BE2C (cell line): ENCODE results near the gene HDAC4.

Experiments
- DNase-seq: peaks from one replicate; pipeline ENCODE4 v3.0.0-alpha.2; 2020
- H3K27me3 ChIP-seq: fragments of 250-450 bp; sonication (Bioruptor Pico); 2 replicates; pipeline ENCODE4 v1.5.1; 2020; ENCODE audit warnings: mild to moderate bottlenecking
- H3K36me3 ChIP-seq: fragments of 250-450 bp; sonication (Bioruptor Pico); 2 replicates; pipeline ENCODE4 v1.5.1; 2020; ENCODE audit warnings: mild to moderate bottlenecking
- H3K4me1 ChIP-seq: fragments of 250-450 bp; sonication (Bioruptor Pico); 2 replicates; pipeline ENCODE4 v1.5.1; 2020
- H3K4me3 ChIP-seq: 2 replicates; pipeline ENCODE4 v1.5.1; 2011; ENCODE audit warnings: low read depth, low read length
- H3K9me3 ChIP-seq: fragments of 250-450 bp; sonication (Bioruptor Pico); 2 replicates; pipeline ENCODE4 v1.5.1; 2020
- CTCF ChIP-seq: IDR thresholded peaks from 2 replicates; pipeline ENCODE4 v1.5.1; 2012; ENCODE audit warnings: mild to moderate bottlenecking, low read depth, low read length

Gene HDAC4

GRCh38 chr2:239150125-239151011, 250.5 kb downstream of the HDAC4 start:
- DNase-seq, result no peak
- H3K27me3 ChIP-seq, result no peaks in the 10 kb centered on the region
- H3K4me1 ChIP-seq, result no peaks in the 10 kb centered on the region
- H3K4me3 ChIP-seq, result no peak overlapping the region
- no peaks in the 10 kb centered on the region for H3K9me3 ChIP-seq
- peaks cover 18% of the 10 kb centered on the region for H3K36me3 ChIP-seq
- TF ChIP-seq CTCF, result no peak

GRCh38 chr2:239149501-239149900, 251.3 kb downstream of the HDAC4 start:
- DNase-seq, result no peak
- TF ChIP-seq CTCF, result no peak
- Histone ChIP-seq H3K4me3 (no peak overlapping the region), H3K9me3 (no peaks in the 10 kb centered on the region), H3K36me3 (peaks cover 9% of the 10 kb centered on the region), H3K4me1 (no peaks in the 10 kb centered on the region), H3K27me3 (no peaks in the 10 kb centered on the region)

GRCh38 chr2:239148495-239149200, 252.2 kb downstream of the HDAC4 start:
- Histone ChIP-seq H3K4me1 (no peaks in the 10 kb centered on the region), H3K9me3 (no peaks in the 10 kb centered on the region), H3K36me3 (peaks cover 10% of the 10 kb centered on the region), H3K27me3 (no peaks in the 10 kb centered on the region), H3K4me3 (no peak overlapping the region)
- DNase-seq, result peak; percentile 2
- no peak for TF ChIP-seq CTCF

GRCh38 chr2:239147376-239147775, 253.4 kb downstream of the HDAC4 start:
- H3K27me3 ChIP-seq, result no peaks in the 10 kb centered on the region
- H3K9me3 ChIP-seq, result no peaks in the 10 kb centered on the region
- TF ChIP-seq CTCF, result no peak
- no peak overlapping the region for H3K4me3 ChIP-seq
- no peaks in the 10 kb centered on the region for H3K4me1 ChIP-seq
- peaks cover 8% of the 10 kb centered on the region for H3K36me3 ChIP-seq
- DNase-seq, result peak; percentile 2

- TF ChIP-seq CTCF, result no peak
- Histone ChIP-seq H3K4me1 (no peaks in the 10 kb centered on the region), H3K36me3 (peaks cover 4% of the 10 kb centered on the region; the same call in 1 of the 2 replicates), H3K27me3 (no peaks in the 10 kb centered on the region), H3K9me3 (no peaks in the 10 kb centered on the region), H3K4me3 (no peak overlapping the region)
- peak; percentile 8 for DNase-seq
Measured at GRCh38 chr2:239146741-239147181, 254.1 kb downstream of the HDAC4 start.
